ENCODE data around the gene LOC128125822.

The LOC128125822 gene

GRCh38 chr6:63571361-63572043 lies 778 bp upstream of the LOC128125822 start:
- H3K4me1 ChIP-seq (ENCODE audit: insufficient read depth): peaks cover 17% of the 10 kb centered on the region
- ATAC-seq: peak; percentile 0; the same call in 1 of the 3 replicates
- Mint-ChIP-seq H3K4me1 (peaks cover 20% of the 10 kb centered on the region), H3K4me3 (peak overlapping the region; percentile 87), H3K27ac (peak overlapping the region; percentile 98), H3K9me3 (peaks cover 11% of the 10 kb centered on the region), H3K36me3 (ENCODE audit: low read depth) (peaks cover 24% of the 10 kb centered on the region), H3K27me3 (ENCODE audit: insufficient read depth, low read depth, poor library complexity) (peaks cover 10% of the 10 kb centered on the region)
- peaks cover 39% of the 10 kb centered on the region for H3K79me2 ChIP-seq (replicated peaks; ENCODE audit: insufficient read depth)
- H3K27me3 ChIP-seq (ENCODE audit: insufficient read depth): no peaks in the 10 kb centered on the region
- H3K27ac ChIP-seq (ENCODE audit: low read depth): peak overlapping the region; percentile 98
- DNase-seq (ENCODE audit: low spot score): peak; percentile 56
- peak overlapping the region; percentile 84 for H3K4me2 ChIP-seq
- TF ChIP-seq REST (IDR thresholded peaks at IDR 0.05; ENCODE audit: unreplicated experiment): no peak
- no peak for TF ChIP-seq CREB1 (CRISPR knock-in tag; IDR thresholded peaks at IDR 0.05; ENCODE audit: low read depth)
- TF ChIP-seq ZNF114 (CRISPR knock-in tag; IDR thresholded peaks at IDR 0.05): no peak
- no peak for TF ChIP-seq JUNB (IDR thresholded peaks at IDR 0.05; ENCODE audit: unreplicated experiment)
- no peak for TF ChIP-seq CTCF (conservative IDR thresholded peaks at IDR 0.05; ENCODE audit: low read depth in 2 of 2)
- 0 out of 2 replicates have a peak, but pooled peaks cover 4% of the 10 kb centered on the region for H3F3A ChIP-seq (replicated peaks; ENCODE audit: low read depth)
- H3K9me2 ChIP-seq (ENCODE audit: insufficient read depth): no peaks in the 10 kb centered on the region
- peaks cover 8% of the 10 kb centered on the region; the same call in 1 of the 2 replicates for H3K36me3 ChIP-seq (ENCODE audit: insufficient read depth)
- H3K4me3 ChIP-seq: peak overlapping the region; percentile 68
- peak overlapping the region; percentile 50; the same call in 1 of the 2 replicates for H2AFZ ChIP-seq
- peaks cover 18% of the 10 kb centered on the region for H4K20me1 ChIP-seq (replicated peaks; ENCODE audit: insufficient read depth)

GRCh38 chr6:63572747-63573075 lies 431 bp downstream of the LOC128125822 start:
- H3K27me3 ChIP-seq (ENCODE audit: insufficient read depth): no peaks in the 10 kb centered on the region
- Mint-ChIP-seq H3K9me3 (peaks cover 4% of the 10 kb centered on the region), H3K4me3 (peak overlapping the region; percentile 97), H3K27ac (peak overlapping the region; percentile 99), H3K4me1 (peaks cover 16% of the 10 kb centered on the region), H3K36me3 (ENCODE audit: low read depth) (peaks cover 35% of the 10 kb centered on the region), H3K27me3 (ENCODE audit: insufficient read depth, low read depth, poor library complexity) (peaks cover 10% of the 10 kb centered on the region)
- H3K9me2 ChIP-seq (ENCODE audit: insufficient read depth): no peaks in the 10 kb centered on the region
- H4K20me1 ChIP-seq (replicated peaks; ENCODE audit: insufficient read depth): peaks cover 27% of the 10 kb centered on the region
- H2AFZ ChIP-seq: no peak overlapping the region
- H3K4me2 ChIP-seq: peak overlapping the region; percentile 87
- H3F3A ChIP-seq (replicated peaks; ENCODE audit: low read depth): 0 out of 2 replicates have a peak, but pooled peaks cover 4% of the 10 kb centered on the region
- H3K79me2 ChIP-seq (replicated peaks; ENCODE audit: insufficient read depth): peaks cover 50% of the 10 kb centered on the region
- ATAC-seq (peak; percentile 1), DNase-seq (ENCODE audit: low spot score) (no peak)
- H3K27ac ChIP-seq (ENCODE audit: low read depth): peak overlapping the region; percentile 91
- peaks cover 13% of the 10 kb centered on the region for H3K4me1 ChIP-seq (ENCODE audit: insufficient read depth)
- H3K36me3 ChIP-seq (ENCODE audit: insufficient read depth): peaks cover 20% of the 10 kb centered on the region; the same call in 1 of the 2 replicates
- H3K4me3 ChIP-seq: peak overlapping the region; percentile 68
- TF ChIP-seq ZNF114 (CRISPR knock-in tag; IDR thresholded peaks at IDR 0.05) (no peak), ZNF331 (CRISPR knock-in tag; IDR thresholded peaks at IDR 0.05; ENCODE audit: low read depth) (no peak), REST (IDR thresholded peaks at IDR 0.05; ENCODE audit: unreplicated experiment) (no peak), ETS1 (IDR thresholded peaks at IDR 0.05) (no peak), EZH2 (IDR thresholded peaks at IDR 0.05; ENCODE audit: low read depth, unreplicated experiment) (no peak), NANOG (IDR thresholded peaks at IDR 0.05; ENCODE audit: borderline replicate concordance) (no peak)

All from GM23338 (cell line).